OCI-LY3 (cell line): ENCODE results near the gene PRPSAP1.

Experiments used
- H2AFZ ChIP-seq: fragments of 200-600, 300-600 bp; shearing (Covaris generic); 2 replicates; pipeline ENCODE4 v1.6.0; 2014; ENCODE audit warnings: antibody characterized with exemption, low read depth, low read length
- H3K27ac ChIP-seq: fragments of 200-600, 300-600 bp; sonication (generic); 2 replicates; pipeline ENCODE4 v1.5.1; 2014; ENCODE audit warnings: mild to moderate bottlenecking, low read length, moderate library complexity, mixed read lengths
- H3K27me3 ChIP-seq: fragments of 200-600, 300-600 bp; sonication (generic); 2 replicates; pipeline ENCODE4 v1.6.1; 2014; ENCODE audit warnings: low read depth, low read length, mixed read lengths
- H3K36me3 ChIP-seq: fragments of 200-600, 300-600 bp; sonication (generic); replicated peaks from 2 replicates; pipeline ENCODE3; 2014; ENCODE audit warnings: low read depth, low read length, mixed read lengths
- H3K4me1 ChIP-seq: fragments of 300-600, 200-600 bp; sonication (generic); 2 replicates; pipeline ENCODE4 v1.6.1; 2014; ENCODE audit warnings: low read length, mixed read lengths
- H3K4me2 ChIP-seq: fragments of 200-600, 300-600 bp; sonication (generic); 2 replicates; pipeline ENCODE4 v1.6.1; 2014; ENCODE audit warnings: low read length, mixed read lengths
- H3K4me3 ChIP-seq: fragments of 300-600, 200-600 bp; sonication (generic); 2 replicates; pipeline ENCODE4 v1.5.1; 2014; ENCODE audit warnings: antibody characterized with exemption, mild to moderate bottlenecking, low read length, moderate library complexity
- H3K79me2 ChIP-seq: fragments of 300-600, 200-600 bp; shearing (Covaris generic); 2 replicates; pipeline ENCODE4 v1.6.1; 2014; ENCODE audit warnings: mild to moderate bottlenecking, low read length, mixed read lengths
- H3K9ac ChIP-seq: fragments of 300-600, 200-600 bp; shearing (Covaris generic); 2 replicates; pipeline ENCODE4 v1.6.0; 2014; ENCODE audit warnings: mild to moderate bottlenecking, low read length, moderate library complexity
- H3K9me3 ChIP-seq: fragments of 200-600, 300-600 bp; shearing (Covaris generic); 2 replicates; pipeline ENCODE4 v1.6.1; 2014; ENCODE audit warnings: low read length, mixed read lengths; ENCODE audit not compliant: insufficient read depth
- H4K20me1 ChIP-seq: fragments of 200-600, 300-600 bp; sonication (generic); 2 replicates; pipeline ENCODE4 v1.6.1; 2016; ENCODE audit warnings: low read length, mixed read lengths; ENCODE audit not compliant: insufficient read depth
- EZH2phosphoT487 ChIP-seq: fragments of 200-600 bp; shearing (Covaris generic); IDR thresholded peaks from 2 replicates; pipeline ENCODE4 v1.6.1; 2018; ENCODE audit warnings: antibody characterized with exemption, mixed run types, low read depth
- TF ChIP-seq, protein P1 (sequence below): fragments of 200-600, 300-600 bp; sonication (generic); IDR thresholded peaks from 2 replicates; pipeline ENCODE4 v1.5.1; 2014; ENCODE audit warnings: antibody characterized with exemption, low read length, low read depth

The PRPSAP1 gene

DNA sequence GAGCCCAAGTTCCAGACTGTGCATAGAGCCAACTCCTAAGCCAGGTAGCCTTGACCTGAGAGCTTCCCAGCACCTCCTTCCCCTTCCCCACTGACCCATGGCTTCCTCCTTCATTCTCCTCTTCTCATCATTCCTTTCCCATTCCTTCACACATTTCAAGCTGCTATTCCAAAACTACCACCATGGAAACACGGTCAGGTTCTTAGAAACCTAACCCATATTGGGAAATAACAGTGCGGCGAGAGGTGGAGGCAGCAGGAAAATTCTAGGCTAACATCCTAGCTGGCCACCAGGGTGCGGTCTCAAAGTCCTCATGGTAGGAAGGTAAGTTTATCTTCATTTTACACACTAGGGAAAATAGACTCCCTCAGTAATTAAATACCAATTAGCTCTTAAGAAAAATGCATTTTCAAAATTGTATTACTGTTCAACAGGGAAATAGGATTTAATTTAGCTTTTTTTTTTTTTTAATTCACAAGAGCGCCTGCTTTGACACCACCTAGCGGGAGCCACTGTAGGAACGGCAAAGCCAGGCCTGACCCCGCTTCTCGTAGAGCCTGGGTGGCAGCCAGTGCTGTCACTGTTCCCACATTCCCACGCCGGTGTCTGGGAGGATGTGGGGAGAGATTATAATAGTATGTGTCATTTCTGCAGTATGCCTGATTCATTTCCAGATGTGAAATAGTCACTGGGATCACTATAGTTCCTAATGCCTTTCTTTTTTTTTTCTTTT, 16.7 kb upstream of the PRPSAP1 start:
- H4K20me1 ChIP-seq, result no peaks in the 10 kb centered on the region
- H2AFZ ChIP-seq, result peak overlapping the region; percentile 74
- H3K4me3 ChIP-seq, result no peak overlapping the region; the same call in 1 of the 2 replicates
- no peak overlapping the region for H3K9ac ChIP-seq
- no peaks in the 10 kb centered on the region for H3K36me3 ChIP-seq
- peak overlapping the region; percentile 53 for H3K4me2 ChIP-seq
- TF ChIP-seq, protein P1, sequence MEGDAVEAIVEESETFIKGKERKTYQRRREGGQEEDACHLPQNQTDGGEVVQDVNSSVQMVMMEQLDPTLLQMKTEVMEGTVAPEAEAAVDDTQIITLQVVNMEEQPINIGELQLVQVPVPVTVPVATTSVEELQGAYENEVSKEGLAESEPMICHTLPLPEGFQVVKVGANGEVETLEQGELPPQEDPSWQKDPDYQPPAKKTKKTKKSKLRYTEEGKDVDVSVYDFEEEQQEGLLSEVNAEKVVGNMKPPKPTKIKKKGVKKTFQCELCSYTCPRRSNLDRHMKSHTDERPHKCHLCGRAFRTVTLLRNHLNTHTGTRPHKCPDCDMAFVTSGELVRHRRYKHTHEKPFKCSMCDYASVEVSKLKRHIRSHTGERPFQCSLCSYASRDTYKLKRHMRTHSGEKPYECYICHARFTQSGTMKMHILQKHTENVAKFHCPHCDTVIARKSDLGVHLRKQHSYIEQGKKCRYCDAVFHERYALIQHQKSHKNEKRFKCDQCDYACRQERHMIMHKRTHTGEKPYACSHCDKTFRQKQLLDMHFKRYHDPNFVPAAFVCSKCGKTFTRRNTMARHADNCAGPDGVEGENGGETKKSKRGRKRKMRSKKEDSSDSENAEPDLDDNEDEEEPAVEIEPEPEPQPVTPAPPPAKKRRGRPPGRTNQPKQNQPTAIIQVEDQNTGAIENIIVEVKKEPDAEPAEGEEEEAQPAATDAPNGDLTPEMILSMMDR, result peak; percentile 87
- no peak for TF ChIP-seq EZH2phosphoT487
- H3K79me2 ChIP-seq, result no peaks in the 10 kb centered on the region
- H3K9me3 ChIP-seq, result no peaks in the 10 kb centered on the region
- no peaks in the 10 kb centered on the region for H3K27me3 ChIP-seq
- no peak overlapping the region for H3K27ac ChIP-seq
- peaks cover 8% of the 10 kb centered on the region for H3K4me1 ChIP-seq

DNA sequence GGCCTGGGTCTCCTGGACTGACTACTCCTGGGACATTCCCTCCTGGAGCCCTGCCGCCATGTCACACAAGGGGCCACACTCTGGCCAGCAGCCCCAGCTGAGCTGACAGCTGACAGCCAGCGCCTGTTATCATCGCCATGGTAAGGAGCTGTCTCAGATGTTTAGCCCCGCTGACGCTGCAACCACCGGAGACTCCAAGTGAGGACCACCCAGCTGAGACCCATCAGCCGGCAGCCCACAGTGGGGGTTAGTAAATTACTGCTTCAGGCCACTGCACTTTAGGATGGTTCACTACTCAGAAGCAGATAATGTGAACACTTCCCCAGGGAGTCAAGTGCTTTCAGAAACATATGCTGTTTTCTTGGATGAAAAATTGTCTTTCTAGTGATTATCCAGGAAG, 16.1 kb upstream of the PRPSAP1 start:
- no peaks in the 10 kb centered on the region for H3K79me2 ChIP-seq
- no peaks in the 10 kb centered on the region for H3K36me3 ChIP-seq
- no peak overlapping the region for H3K9ac ChIP-seq
- H4K20me1 ChIP-seq, result no peaks in the 10 kb centered on the region
- TF ChIP-seq EZH2phosphoT487, result no peak
- TF ChIP-seq, protein P1, result no peak
- H3K4me1 ChIP-seq, result peaks cover 8% of the 10 kb centered on the region
- H3K4me2 ChIP-seq, result no peak overlapping the region
- no peaks in the 10 kb centered on the region for H3K27me3 ChIP-seq
- H3K9me3 ChIP-seq, result no peaks in the 10 kb centered on the region
- H2AFZ ChIP-seq, result no peak overlapping the region
- H3K4me3 ChIP-seq, result no peak overlapping the region
- H3K27ac ChIP-seq, result no peak overlapping the region

DNA sequence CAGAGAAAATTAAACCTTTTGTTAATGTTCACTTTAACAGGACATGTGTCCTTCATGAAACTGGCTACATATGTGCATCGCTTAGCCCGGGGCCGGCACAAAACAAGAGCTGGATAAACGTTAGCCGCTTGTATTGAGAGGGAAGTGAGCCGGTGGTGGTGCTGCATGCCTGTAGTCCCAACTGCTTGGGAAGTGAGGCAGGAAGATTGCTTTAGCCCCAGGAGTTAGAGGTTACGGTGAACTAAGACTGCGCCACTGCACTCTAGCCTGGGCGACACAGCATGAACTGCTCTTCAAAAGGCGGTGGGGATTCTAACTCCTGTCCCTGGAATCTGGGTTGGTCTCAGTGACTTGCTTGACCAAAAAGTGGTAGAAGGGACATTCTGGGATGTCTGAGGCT, 15.7 kb upstream of the PRPSAP1 start:
- Histone ChIP-seq H3K4me1 (peaks cover 8% of the 10 kb centered on the region), H3K27me3 (no peaks in the 10 kb centered on the region), H3K4me3 (no peak overlapping the region), H3K4me2 (no peak overlapping the region), H3K79me2 (no peaks in the 10 kb centered on the region), H3K9me3 (no peaks in the 10 kb centered on the region), H3K36me3 (no peaks in the 10 kb centered on the region), H3K27ac (no peak overlapping the region), H4K20me1 (no peaks in the 10 kb centered on the region), H2AFZ (no peak overlapping the region), H3K9ac (no peak overlapping the region)
- TF ChIP-seq, protein P1, result no peak
- TF ChIP-seq EZH2phosphoT487, result no peak

DNA sequence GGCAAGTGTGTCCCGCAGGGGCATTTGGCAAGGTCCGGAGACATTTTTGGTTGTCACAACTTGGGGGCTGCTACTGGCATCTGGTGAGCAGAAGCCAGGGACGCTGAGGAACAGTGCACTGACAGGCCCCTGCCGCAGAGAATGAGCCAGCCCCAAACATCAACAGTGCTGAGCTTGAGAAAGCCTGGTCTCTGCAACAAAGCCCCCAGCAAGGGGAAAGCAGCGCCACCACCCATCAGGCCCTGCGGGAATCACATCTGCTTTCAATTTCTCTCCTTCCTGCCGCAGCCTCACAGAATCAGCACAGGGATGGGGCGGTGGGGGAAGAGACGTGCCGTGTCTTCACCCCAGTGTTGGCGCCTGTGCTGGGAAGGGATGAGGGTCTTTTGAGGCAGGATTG, 14.8 kb upstream of the PRPSAP1 start:
- no peaks in the 10 kb centered on the region for H3K27me3 ChIP-seq
- H3K4me2 ChIP-seq, result no peak overlapping the region
- no peaks in the 10 kb centered on the region for H3K9me3 ChIP-seq
- H3K4me3 ChIP-seq, result no peak overlapping the region
- H4K20me1 ChIP-seq, result no peaks in the 10 kb centered on the region
- no peak overlapping the region for H3K9ac ChIP-seq
- H3K36me3 ChIP-seq, result no peaks in the 10 kb centered on the region
- no peaks in the 10 kb centered on the region for H3K79me2 ChIP-seq
- H3K27ac ChIP-seq, result no peak overlapping the region
- H2AFZ ChIP-seq, result peak overlapping the region; percentile 1; the same call in 1 of the 2 replicates
- TF ChIP-seq, protein P1, result no peak
- no peak for TF ChIP-seq EZH2phosphoT487
- peaks cover 8% of the 10 kb centered on the region for H3K4me1 ChIP-seq
